ENCODE results near the gene MRPL2. TPM values are rescaled to one million over a fixed set of nuclear protein-coding genes. Genes with fewer than 3 reads are reported as not detected.
A peak's percentile ranks its signal among the peaks of the same experiment; 100 is the strongest.

MRPL2 gene
- total RNA-seq, 1 donor from 2014 or later = 42.9 TPM

GRCh38 chr6:43077333-43077809 lies 18.1 kb upstream of the MRPL2 start:
- Mint-ChIP-seq H3K9me3 (ENCODE audit: low read depth) (no peaks in the 10 kb centered on the region), H3K36me3 (ENCODE audit: low read depth) (peaks cover 7% of the 10 kb centered on the region), H3K27ac (ENCODE audit: unreplicated experiment) (peak overlapping the region; percentile 81), H3K27me3 (ENCODE audit: low read depth) (no peaks in the 10 kb centered on the region), H3K4me1 (ENCODE audit: low read depth) (peaks cover 46% of the 10 kb centered on the region), H3K4me3 (ENCODE audit: unreplicated experiment) (peak overlapping the region; percentile 85)
- TF ChIP-seq CTCF (IDR thresholded peaks at IDR 0.05) = no peak
- no peak for DNase-seq (ENCODE audit: low spot score)

DNA sequence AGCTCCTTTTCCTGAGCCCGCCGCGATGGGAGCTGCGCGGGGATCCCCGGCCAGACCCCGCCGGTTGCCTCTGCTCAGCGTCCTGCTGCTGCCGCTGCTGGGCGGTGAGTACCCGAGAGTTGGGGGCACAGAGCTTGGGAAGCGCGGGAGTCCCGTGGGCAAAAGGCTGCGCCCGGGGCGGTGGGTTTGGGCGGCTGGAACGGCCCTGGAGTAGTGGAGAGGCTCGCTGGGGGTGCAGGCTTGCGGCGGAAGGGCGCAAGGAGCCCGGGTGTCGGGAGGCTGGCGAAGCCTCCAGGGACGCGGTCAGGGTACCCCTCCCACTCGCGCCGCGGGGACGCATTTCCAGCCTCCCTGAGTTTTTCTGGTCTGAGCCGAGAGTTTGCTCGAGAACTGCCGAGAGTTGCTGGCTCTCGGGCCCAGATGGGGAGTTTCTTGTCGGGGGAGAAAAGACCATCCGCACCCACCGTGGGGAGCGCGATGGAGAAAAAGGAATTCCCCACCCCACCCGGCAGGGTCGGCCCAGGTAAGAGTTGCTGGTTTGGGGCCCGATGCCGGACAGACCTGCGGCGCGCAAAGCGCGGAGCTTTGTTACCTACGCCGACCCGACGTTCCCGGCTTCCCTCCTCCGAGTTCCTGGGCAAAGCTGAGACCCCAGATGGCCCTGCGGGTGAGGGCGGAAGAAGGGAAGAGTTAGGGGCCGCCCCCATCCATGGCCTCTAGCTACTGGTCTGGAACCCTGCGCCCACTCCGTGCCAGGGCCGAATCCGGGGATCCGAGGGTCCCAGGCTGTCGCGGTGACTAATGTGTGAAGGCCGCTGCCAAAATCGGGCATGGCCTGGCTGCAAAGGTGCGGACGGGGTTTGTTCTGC lies 17.5 kb upstream of the MRPL2 start:
- Mint-ChIP-seq H3K36me3 (ENCODE audit: low read depth) (peaks cover 11% of the 10 kb centered on the region), H3K27ac (ENCODE audit: unreplicated experiment) (peak overlapping the region; percentile 81), H3K4me1 (ENCODE audit: low read depth) (peaks cover 48% of the 10 kb centered on the region), H3K9me3 (ENCODE audit: low read depth) (no peaks in the 10 kb centered on the region), H3K4me3 (ENCODE audit: unreplicated experiment) (peak overlapping the region; percentile 85), H3K27me3 (ENCODE audit: low read depth) (no peaks in the 10 kb centered on the region)
- TF ChIP-seq CTCF (IDR thresholded peaks at IDR 0.05) = no peak
- no peak for DNase-seq (ENCODE audit: low spot score)

DNA sequence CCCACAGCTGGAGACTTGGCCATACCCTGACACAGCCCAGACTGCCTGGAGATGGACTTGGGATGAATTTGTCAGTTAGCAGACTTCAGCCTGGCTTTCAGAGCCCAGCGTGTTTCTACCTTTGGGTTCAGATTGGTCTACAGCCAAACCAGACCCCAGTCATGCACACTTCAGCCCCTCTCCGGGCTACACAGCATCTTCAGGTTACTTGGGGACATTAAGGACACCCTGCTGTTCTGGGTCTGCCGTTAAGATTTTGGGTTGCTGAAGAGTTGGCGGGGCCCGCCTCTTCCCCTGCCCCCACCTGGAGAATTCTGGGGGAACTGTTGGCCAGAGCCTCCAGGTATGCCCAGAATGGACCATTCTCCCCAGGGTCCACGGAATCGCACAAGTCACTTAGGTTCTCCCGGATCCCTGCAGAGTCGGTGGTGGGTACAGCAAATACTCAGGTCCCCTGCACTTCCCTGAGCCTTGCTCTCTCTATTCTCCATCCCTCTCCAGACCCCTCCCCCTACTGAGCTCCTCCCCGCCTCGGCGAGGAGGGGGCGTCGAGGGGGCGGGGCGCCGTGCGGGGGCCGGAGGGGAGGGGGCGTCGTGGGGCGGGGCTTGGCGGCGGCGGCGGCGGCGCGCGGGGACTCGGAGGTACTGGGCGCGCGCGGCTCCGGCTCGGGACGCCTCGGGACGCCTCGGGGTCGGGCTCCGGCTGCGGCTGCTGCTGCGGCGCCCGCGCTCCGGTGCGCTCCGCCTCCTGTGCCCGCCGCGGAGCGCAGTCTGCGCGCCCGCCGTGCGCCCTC lies 16.6 kb upstream of the MRPL2 start, which contains the start of gene PTK7:
Gene PTK7, plus strand, starts transcription at position 645 of the 794 bp plus-strand sequence. CDS start 175 bp downstream, outside the sequence.
- no peak for TF ChIP-seq CTCF (IDR thresholded peaks at IDR 0.05)
- H3K9me3 Mint-ChIP-seq (ENCODE audit: low read depth) = no peaks in the 10 kb centered on the region
- DNase-seq (ENCODE audit: low spot score) = no peak
- no peaks in the 10 kb centered on the region for H3K27me3 Mint-ChIP-seq (ENCODE audit: low read depth)
- H3K27ac Mint-ChIP-seq (ENCODE audit: unreplicated experiment) = peak within 1 kb of the TSS; percentile 81
- H3K4me1 Mint-ChIP-seq (ENCODE audit: low read depth) = peaks cover 46% of the 10 kb centered on the region
- peaks cover 11% of the 10 kb centered on the region for H3K36me3 Mint-ChIP-seq (ENCODE audit: low read depth)
- H3K4me3 Mint-ChIP-seq (ENCODE audit: unreplicated experiment) = peak within 1 kb of the TSS; percentile 85

- Mint-ChIP-seq H3K9me3 (ENCODE audit: low read depth) (no peaks in the 10 kb centered on the region), H3K36me3 (ENCODE audit: low read depth) (peaks cover 11% of the 10 kb centered on the region), H3K27ac (ENCODE audit: unreplicated experiment) (peak overlapping the region; percentile 54), H3K4me3 (ENCODE audit: unreplicated experiment) (no peak overlapping the region), H3K27me3 (ENCODE audit: low read depth) (no peaks in the 10 kb centered on the region), H3K4me1 (ENCODE audit: low read depth) (peaks cover 47% of the 10 kb centered on the region)
- peak; percentile 53 for DNase-seq (ENCODE audit: low spot score)
- TF ChIP-seq CTCF (IDR thresholded peaks at IDR 0.05) = no peak
Observed at GRCh38 chr6:43074847-43075669, 15.8 kb upstream of the MRPL2 start.
